ENCODE results near the gene MAN1B1.

Gene MAN1B1

GRCh38 chr9:137080260-137081122 lies 6.3 kb upstream of the MAN1B1 start:
- TF ChIP-seq EGR1 (IDR thresholded peaks at IDR 0.05): no peak
- TF ChIP-seq CREB1 (IDR thresholded peaks at IDR 0.05; ENCODE audit: low read depth): no peak
- TF ChIP-seq RAD21 (IDR thresholded peaks at IDR 0.05; ENCODE audit: low read depth): no peak

- TF ChIP-seq TCF12 (IDR thresholded peaks at IDR 0.05; ENCODE audit: low read depth) (no peak), RAD21 (IDR thresholded peaks at IDR 0.05; ENCODE audit: low read depth) (no peak), USF1 (IDR thresholded peaks at IDR 0.05) (no peak), YY1 (IDR thresholded peaks at IDR 0.05; ENCODE audit: low read depth) (no peak), TEAD4 (IDR thresholded peaks at IDR 0.05) (no peak), EP300 (IDR thresholded peaks at IDR 0.05; ENCODE audit: borderline replicate concordance) (no peak), MAX (IDR thresholded peaks at IDR 0.05) (no peak), REST (IDR thresholded peaks at IDR 0.05; ENCODE audit: low read depth) (no peak), EGR1 (IDR thresholded peaks at IDR 0.05) (no peak), FOXM1 (IDR thresholded peaks at IDR 0.05; ENCODE audit: borderline replicate concordance, low read depth) (no peak), CEBPB (IDR thresholded peaks at IDR 0.05) (no peak), TAF1 (IDR thresholded peaks at IDR 0.05; ENCODE audit: low read depth) (no peak), ZBTB7A (IDR thresholded peaks at IDR 0.05; ENCODE audit: low read depth) (no peak)
Observed at GRCh38 chr9:137082222-137082924, 4.4 kb upstream of the MAN1B1 start.

GRCh38 chr9:137082925-137083290 lies 3.9 kb upstream of the MAN1B1 start:
- TF ChIP-seq RAD21 (IDR thresholded peaks at IDR 0.05; ENCODE audit: low read depth): no peak

GRCh38 chr9:137083394-137084004 lies 3.3 kb upstream of the MAN1B1 start:
- TF ChIP-seq YY1 (IDR thresholded peaks at IDR 0.05; ENCODE audit: low read depth): peak; percentile 63
- no peak for TF ChIP-seq MAX (IDR thresholded peaks at IDR 0.05)
- TF ChIP-seq TCF12 (IDR thresholded peaks at IDR 0.05; ENCODE audit: low read depth): peak; percentile 53; the same call in 1 of the 2 replicates

- TF ChIP-seq TCF12 (IDR thresholded peaks at IDR 0.05; ENCODE audit: low read depth) (no peak), USF1 (IDR thresholded peaks at IDR 0.05) (no peak), EGR1 (IDR thresholded peaks at IDR 0.05) (no peak), TEAD4 (IDR thresholded peaks at IDR 0.05) (no peak), CEBPB (IDR thresholded peaks at IDR 0.05) (no peak), YY1 (IDR thresholded peaks at IDR 0.05; ENCODE audit: low read depth) (no peak), REST (IDR thresholded peaks at IDR 0.05; ENCODE audit: low read depth) (no peak), NFIC (IDR thresholded peaks at IDR 0.05) (no peak), ZBTB7A (IDR thresholded peaks at IDR 0.05; ENCODE audit: low read depth) (no peak), CREB1 (IDR thresholded peaks at IDR 0.05; ENCODE audit: low read depth) (no peak), EP300 (IDR thresholded peaks at IDR 0.05; ENCODE audit: borderline replicate concordance) (no peak), RAD21 (IDR thresholded peaks at IDR 0.05; ENCODE audit: low read depth) (no peak), FOXM1 (IDR thresholded peaks at IDR 0.05; ENCODE audit: borderline replicate concordance, low read depth) (no peak), MAX (IDR thresholded peaks at IDR 0.05) (no peak)
Observed at GRCh38 chr9:137084526-137084925, 2.3 kb upstream of the MAN1B1 start.

All from Ishikawa (cell line).